DND-41 (cell line): ENCODE data around the gene RXRB.
A peak's percentile ranks its signal among the peaks of the same experiment; 100 is the strongest.

Source experiments
- CTCF ChIP-seq: IDR thresholded peaks from 2 replicates; pipeline ENCODE4 v1.5.1; 2012; ENCODE audit warnings: borderline replicate concordance, low read length, moderate library complexity, mild to moderate bottlenecking; ENCODE audit not compliant: poor library complexity, severe bottlenecking; ENCODE audit errors: extremely low read depth
- EZH2 ChIP-seq: IDR thresholded peaks from 3 replicates; pipeline ENCODE4 v1.6.1; 2012; ENCODE audit warnings: borderline replicate concordance, low read depth, mild to moderate bottlenecking, moderate library complexity, low read length, inconsistent platforms; ENCODE audit not compliant: severe bottlenecking

DNA sequence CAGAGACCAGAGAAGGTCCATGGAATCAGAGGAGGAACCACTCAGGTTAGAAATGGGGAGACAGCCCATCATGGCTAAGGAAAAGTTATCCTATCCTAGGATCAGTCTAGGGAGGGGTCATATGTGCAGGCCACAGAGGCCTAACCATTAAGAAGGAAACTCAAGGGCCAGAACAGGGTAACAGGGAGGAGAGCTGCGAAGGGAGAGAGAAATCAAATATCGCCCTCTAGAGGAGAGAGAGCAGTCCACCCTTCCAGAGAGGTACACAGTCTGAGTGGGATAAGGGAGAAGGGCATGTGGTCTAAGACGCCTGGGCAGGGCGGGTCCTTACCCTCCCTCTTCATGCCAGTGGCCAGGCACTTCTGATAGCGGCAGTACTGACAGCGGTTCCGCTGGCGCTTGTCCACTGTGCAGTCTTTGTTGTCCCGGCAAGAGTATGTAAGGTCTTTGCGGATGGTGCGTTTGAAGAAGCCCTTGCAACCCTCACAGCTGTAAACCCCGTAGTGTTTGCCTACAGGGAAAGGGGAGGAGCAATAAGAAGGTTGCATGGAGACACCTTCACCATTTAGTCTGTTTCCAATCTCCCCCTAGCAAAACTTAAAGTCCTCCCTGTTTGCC lies 2.9 kb downstream of the RXRB start:
- TF ChIP-seq CTCF (peak; percentile 82), EZH2 (no peak)
